Glutamatergic neuron (in vitro differentiated cells): Measurements from ENCODE around the gene CEACAM18. TPM values are rescaled to one million over a fixed set of nuclear protein-coding genes. Genes with fewer than 3 reads are reported as not detected.
"Not testable (repeated sequence)": the region's sequence is repeated elsewhere in the genome, so short reads cannot be mapped to it uniquely, and the experiment has no call there.

ENCODE experiments used
- DNase-seq: peaks from one replicate; pipeline ENCODE4 v3.0.0; 2022
- H3K27ac Mint-ChIP-seq: one replicate; pipeline ENCODE4 v1.8.0; 2020; ENCODE audit warnings: mild to moderate bottlenecking, mixed read lengths, inconsistent platforms; ENCODE audit not compliant: unreplicated experiment
- H3K27me3 Mint-ChIP-seq: one replicate; pipeline ENCODE4 v1.8.0; 2020; ENCODE audit warnings: mild to moderate bottlenecking, moderate library complexity, mixed read lengths, inconsistent platforms; ENCODE audit not compliant: unreplicated experiment
- H3K36me3 Mint-ChIP-seq: one replicate; pipeline ENCODE4 v1.8.0; 2020; ENCODE audit warnings: mild to moderate bottlenecking, mixed read lengths, inconsistent platforms; ENCODE audit not compliant: unreplicated experiment
- H3K4me1 Mint-ChIP-seq: one replicate; pipeline ENCODE4 v1.8.0; 2020; ENCODE audit warnings: mild to moderate bottlenecking, low read depth, mixed read lengths, inconsistent platforms; ENCODE audit not compliant: unreplicated experiment
- H3K4me3 Mint-ChIP-seq: one replicate; pipeline ENCODE4 v1.8.0; 2020; ENCODE audit warnings: mild to moderate bottlenecking, mixed read lengths, inconsistent platforms; ENCODE audit not compliant: unreplicated experiment
- H3K9me3 Mint-ChIP-seq: one replicate; pipeline ENCODE4 v1.8.0; 2020; ENCODE audit warnings: mild to moderate bottlenecking, moderate library complexity, mixed read lengths, inconsistent platforms; ENCODE audit not compliant: unreplicated experiment
- total RNA-seq: library from RNA; stranded (reverse); fragmentation: NEBNext Ultra II Directional; extraction: Animal tissue kit (Norgen Biotek cat#: 25700); gene quantifications from one replicate; pipeline ENCODE4 v1.2.1, GENCODE V29; 2021; ENCODE audit not compliant: unreplicated experiment
- TF ChIP-seq, protein P1 (sequence below): fragments of 200-600 bp; sonication (generic); IDR thresholded peaks from one replicate; pipeline ENCODE4 v1.5.0; 2021; ENCODE audit not compliant: partially characterized antibody, unreplicated experiment

The CEACAM18 gene
- total RNA-seq, 1 donor from 2014 or later: not detected

DNA sequence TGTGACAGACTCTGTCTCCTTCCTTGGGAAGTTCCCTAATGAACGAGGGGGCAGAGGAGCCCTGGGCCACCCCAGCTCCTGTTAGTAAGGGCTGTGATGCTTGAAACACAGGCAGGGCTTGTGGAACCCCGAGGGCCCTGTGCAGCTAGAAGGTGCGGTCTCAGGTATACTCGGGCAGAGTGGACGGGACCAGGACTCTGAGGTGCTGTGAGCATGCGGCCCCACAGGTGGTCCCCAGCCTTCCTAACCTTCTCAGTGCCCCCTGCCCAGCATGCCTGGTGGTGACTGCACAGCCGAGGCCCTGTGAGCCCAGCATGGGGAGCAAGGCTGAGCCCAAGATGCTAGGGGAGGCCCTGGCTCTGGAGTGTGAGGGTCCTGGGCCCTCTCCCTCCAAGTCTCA, 16.1 kb upstream of the CEACAM18 start:
- no peak overlapping the region for H3K27ac Mint-ChIP-seq
- peaks cover 2% of the 10 kb centered on the region for H3K9me3 Mint-ChIP-seq
- DNase-seq: no peak
- H3K27me3 Mint-ChIP-seq: peaks cover 5% of the 10 kb centered on the region
- no peaks in the 10 kb centered on the region for H3K36me3 Mint-ChIP-seq
- TF ChIP-seq, protein P1, sequence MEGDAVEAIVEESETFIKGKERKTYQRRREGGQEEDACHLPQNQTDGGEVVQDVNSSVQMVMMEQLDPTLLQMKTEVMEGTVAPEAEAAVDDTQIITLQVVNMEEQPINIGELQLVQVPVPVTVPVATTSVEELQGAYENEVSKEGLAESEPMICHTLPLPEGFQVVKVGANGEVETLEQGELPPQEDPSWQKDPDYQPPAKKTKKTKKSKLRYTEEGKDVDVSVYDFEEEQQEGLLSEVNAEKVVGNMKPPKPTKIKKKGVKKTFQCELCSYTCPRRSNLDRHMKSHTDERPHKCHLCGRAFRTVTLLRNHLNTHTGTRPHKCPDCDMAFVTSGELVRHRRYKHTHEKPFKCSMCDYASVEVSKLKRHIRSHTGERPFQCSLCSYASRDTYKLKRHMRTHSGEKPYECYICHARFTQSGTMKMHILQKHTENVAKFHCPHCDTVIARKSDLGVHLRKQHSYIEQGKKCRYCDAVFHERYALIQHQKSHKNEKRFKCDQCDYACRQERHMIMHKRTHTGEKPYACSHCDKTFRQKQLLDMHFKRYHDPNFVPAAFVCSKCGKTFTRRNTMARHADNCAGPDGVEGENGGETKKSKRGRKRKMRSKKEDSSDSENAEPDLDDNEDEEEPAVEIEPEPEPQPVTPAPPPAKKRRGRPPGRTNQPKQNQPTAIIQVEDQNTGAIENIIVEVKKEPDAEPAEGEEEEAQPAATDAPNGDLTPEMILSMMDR: no peak
- H3K4me1 Mint-ChIP-seq: peaks cover 3% of the 10 kb centered on the region
- no peak overlapping the region for H3K4me3 Mint-ChIP-seq

DNA sequence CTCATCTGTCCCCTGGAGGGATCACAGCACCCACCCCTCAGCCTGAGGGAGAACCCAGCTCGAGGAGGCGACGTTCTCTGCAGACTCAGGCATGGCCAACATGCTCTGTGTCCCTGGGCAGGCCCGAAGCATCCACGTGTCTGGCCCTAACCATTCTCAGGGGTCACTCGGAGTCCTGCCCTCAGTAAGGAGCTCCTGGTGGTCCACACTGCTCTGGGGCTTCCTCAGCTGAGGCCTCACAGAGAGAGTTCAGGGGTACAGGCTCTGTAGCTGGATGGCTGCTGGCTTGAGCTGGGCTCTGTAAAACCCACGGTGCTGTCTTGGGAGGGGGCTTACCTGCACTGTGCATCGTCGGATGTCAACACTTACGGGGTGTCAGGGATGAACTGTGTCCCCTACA, 15.7 kb upstream of the CEACAM18 start:
- TF ChIP-seq, protein P1: no peak
- Mint-ChIP-seq H3K27me3 (peaks cover 5% of the 10 kb centered on the region), H3K36me3 (no peaks in the 10 kb centered on the region), H3K4me1 (peaks cover 3% of the 10 kb centered on the region), H3K9me3 (peaks cover 2% of the 10 kb centered on the region), H3K27ac (no peak overlapping the region), H3K4me3 (no peak overlapping the region)
- no peak for DNase-seq

DNA sequence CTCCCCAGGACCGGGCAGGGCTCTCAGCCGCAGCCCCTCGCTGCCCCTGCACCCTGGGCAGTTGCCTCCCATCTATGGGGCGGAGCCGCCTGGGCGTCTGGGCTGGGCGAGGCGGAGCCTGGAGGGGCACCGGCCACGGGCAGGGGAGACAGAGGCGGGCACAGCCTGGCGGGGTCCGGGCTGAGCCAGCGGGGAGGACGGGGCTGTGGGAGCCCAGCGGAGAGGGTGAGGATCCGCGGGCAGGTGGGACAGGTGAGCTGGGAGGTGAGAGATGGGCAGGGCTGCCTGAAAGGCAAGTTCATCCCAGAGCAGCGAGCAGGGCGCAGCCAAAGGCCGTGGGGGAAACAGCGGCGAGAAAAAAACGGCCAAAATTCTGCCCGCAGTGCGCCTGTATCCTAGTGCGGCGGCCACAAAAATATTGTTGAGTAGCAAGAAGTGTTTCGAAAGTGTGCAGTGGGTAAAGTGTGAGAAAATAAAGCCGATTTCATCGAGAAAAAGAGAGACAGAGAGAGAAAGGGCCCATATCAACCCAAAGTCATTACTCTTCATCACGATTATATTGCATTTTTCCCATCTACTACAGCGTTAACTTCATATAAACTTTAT, 14.3 kb upstream of the CEACAM18 start:
- not testable (repeated sequence) for H3K27me3 Mint-ChIP-seq, H3K36me3 Mint-ChIP-seq, H3K4me1 Mint-ChIP-seq, H3K9me3 Mint-ChIP-seq, DNase-seq, H3K27ac Mint-ChIP-seq
- peak overlapping the region; percentile 5 for H3K4me3 Mint-ChIP-seq

DNA sequence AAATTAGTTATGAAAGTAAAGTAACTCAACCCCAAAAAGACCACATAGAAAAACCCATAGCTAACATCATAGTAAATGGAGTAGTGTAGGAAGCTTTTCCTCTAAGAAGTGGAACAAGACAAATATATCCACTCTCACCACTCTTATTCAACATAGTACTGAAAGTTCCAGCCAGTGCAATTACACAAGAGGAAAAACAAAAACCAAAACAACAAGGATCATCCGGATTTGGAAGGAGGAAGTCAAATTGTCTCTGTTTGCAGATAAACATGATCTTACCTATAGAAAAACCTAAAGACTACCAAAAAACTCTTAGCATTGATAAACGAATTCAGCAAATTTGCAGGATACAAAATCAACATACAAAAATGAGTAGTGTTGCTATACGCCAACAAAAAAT, 11.6 kb upstream of the CEACAM18 start:
- peaks cover 5% of the 10 kb centered on the region for H3K27me3 Mint-ChIP-seq
- no peak overlapping the region for H3K27ac Mint-ChIP-seq

DNA sequence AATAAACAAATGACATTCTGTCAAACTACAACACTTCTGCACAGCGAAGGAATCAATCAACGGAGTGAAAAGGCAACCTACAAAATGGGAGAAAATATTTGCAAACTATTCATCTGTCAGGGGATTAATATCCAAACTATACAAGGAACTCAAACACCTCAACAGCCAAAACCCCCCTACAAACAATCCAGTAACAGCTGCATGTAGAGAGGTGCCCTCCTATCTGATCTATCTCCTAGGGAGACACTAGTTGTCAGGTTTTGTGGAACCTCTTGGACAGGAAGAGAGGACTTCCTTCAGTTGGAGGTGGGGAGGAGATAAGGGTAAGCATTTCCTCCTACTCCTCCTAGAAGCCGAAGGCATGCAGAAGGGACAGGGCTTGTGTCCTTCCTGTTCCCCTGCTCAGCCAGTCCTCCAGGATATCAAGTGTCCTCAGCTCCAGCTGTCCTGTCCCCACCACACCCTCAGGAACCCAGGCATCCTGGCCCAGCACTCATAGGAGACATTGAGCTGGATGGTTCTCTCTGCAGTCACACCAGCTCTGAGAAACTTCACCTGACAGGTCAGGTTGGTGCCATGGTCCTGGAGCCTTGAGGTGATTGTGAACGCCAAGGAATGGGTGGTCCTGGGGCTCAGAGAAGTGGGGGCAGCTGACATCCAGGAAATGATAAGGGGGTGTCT, 10.3 kb upstream of the CEACAM18 start:
- H3K4me1 Mint-ChIP-seq: no peaks in the 10 kb centered on the region
- TF ChIP-seq, protein P1: no peak
- no peak overlapping the region for H3K4me3 Mint-ChIP-seq
- peaks cover 5% of the 10 kb centered on the region for H3K27me3 Mint-ChIP-seq
- H3K9me3 Mint-ChIP-seq: peaks cover 2% of the 10 kb centered on the region
- no peak overlapping the region for H3K27ac Mint-ChIP-seq
- no peak for DNase-seq
- H3K36me3 Mint-ChIP-seq: no peaks in the 10 kb centered on the region

More for the DNA sequence above, 11.6 kb upstream of the CEACAM18 start:
- DNase-seq: no peak
- no peaks in the 10 kb centered on the region for H3K4me1 Mint-ChIP-seq
- TF ChIP-seq, protein P1: no peak
- H3K36me3 Mint-ChIP-seq: no peaks in the 10 kb centered on the region
- no peak overlapping the region for H3K4me3 Mint-ChIP-seq
- H3K9me3 Mint-ChIP-seq: no peaks in the 10 kb centered on the region
